GM12872 (cell line): ENCODE results near the gene ZNF23.

ENCODE experiments used
- CTCF ChIP-seq: IDR thresholded peaks from 3 replicates; pipeline ENCODE4 v1.5.1; 2011; ENCODE audit warnings: low read depth, mild to moderate bottlenecking, low read length, moderate library complexity; ENCODE audit not compliant: insufficient read depth

ZNF23 gene

DNA sequence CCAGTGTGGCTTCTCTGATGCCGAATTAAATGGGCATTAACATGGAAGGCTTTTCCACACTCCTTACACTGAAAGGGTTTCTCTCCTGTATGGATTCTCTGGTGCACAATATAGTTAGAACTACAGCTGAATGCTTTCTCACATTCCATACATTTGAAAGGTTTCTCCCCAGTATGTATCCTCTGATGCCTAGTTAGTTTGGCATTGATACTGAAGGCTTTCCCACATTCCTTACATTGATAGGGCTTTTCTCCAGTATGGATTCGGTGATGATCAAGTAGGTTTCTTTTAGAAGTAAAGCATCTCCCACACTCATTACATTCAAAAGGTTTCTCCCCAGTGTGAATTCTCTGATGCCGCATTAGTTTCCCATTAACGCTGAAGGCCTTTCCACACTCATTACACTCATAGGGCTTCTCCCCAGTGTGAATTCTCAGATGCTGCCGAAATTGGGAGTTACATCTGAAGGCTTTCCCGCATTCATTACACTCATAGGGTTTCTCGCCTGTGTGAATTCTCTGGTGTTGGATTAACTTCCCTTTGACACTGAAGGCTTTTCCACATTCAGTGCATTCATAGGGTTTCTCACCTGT, 13.7 kb downstream of the ZNF23 start:
- no peak for TF ChIP-seq CTCF

GRCh38 chr16:71443714-71444113, 18.3 kb downstream of the ZNF23 start:
- TF ChIP-seq CTCF, result no peak

DNA sequence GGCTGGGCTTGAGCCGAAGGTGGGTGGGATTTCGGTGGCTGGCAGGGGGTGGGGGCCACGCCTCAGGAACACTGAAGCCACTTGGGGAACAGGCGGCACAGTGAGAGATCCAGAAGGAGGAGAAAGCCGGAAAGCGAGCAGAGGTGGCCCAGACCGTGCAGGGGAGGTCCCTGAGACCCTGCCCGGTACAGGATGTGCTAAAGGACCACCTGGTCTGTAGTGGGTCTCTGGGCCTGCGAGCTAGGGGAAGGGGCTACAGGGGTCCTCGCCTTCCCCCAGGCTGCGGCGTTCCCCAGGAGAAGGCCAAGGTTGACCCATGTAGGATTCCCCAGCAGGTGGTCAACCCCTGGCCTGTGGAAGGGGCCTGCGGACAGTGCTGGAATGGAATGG, 20.0 kb downstream of the ZNF23 start, which contains the start of gene TLE7:
Gene TLE7 (minus strand): TSS at position 4 of the 390 bp plus-strand sequence. CDS start 8,730 bp downstream, outside the sequence.
- TF ChIP-seq CTCF, result no peak

- TF ChIP-seq CTCF, result no peak
Measured at GRCh38 chr16:71441348-71442050, 20.5 kb downstream of the ZNF23 start.

DNA sequence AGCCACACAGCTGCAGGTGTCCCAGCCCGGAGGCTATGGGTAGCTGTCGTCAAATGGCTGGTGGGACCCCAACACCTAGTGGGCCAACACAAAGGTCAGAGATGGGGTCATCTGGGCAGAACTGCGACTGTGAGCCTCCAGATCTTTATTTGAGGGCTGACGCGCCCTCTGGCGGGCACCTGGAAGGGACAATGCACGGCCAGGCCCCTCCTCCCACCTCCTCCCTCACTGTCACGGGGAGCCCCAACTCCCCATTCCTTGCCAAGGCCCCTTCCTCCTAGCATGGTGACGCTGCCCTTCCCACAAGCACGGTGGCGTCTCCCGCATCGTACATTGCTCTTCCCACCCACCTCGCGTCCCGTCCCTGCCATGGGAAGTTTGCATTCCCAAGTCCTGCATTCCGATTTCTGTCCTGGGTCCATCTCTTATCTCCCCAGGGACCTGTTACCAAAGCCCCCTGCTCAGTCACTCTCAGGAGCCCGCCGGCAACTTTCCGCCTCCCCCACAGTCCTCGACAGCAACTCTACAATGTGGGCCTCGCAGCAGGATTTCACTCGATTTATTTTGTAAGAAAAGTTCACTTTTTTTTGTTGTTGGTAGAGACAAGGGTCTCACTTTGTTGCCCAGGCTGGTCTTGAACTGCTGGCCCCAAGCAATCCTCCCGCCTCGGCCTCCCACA, 21.2 kb downstream of the ZNF23 start:
- TF ChIP-seq CTCF, result peak; percentile 58; the same call in 2 of the 3 replicates

DNA sequence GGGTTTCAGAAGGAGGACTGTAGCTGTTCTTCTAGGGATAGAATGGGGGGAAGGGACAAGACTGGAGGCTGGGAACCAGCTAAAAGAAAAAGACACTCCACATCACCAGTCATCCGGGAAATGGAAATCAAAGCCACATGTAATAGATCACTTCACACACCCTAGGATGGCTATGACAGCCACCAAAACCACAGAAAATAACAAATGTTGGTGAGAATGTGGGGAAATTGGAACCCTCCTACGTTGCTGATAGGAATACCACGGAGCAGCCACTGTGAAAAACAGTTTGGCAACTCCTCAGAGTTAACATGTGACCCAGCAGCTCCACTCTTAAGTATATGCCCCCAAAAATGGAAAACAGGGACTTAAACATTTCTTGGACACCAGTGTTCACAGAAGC, 22.5 kb downstream of the ZNF23 start:
- TF ChIP-seq CTCF, result no peak

DNA sequence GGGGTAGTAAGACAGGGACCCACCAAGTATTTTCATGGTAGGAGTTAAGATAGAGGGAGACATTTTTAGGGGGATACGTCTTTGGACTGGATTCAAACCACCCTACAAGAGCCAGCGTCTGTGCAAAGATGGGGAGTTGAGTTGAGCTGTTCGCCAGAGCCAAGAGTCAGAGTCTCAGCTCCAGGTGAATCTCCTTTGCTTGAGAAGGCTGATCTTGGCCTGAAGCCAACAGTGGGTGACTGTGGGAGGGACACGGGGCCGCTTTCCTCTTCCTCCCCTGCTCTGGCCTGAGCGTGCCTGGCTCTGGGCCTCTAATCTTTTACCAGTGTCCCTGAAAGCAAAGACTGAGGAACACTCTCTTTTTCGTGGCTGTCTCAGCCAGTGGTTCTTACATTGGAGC, 25.6 kb downstream of the ZNF23 start:
- no peak for TF ChIP-seq CTCF
